Measurements from ENCODE around the gene PITPNC1. TPM values are rescaled to one million over a fixed set of nuclear protein-coding genes. Genes with fewer than 3 reads are reported as not detected.

The PITPNC1 gene
- total RNA-seq, 1 donor from 2014 or later = 13.0 TPM

DNA sequence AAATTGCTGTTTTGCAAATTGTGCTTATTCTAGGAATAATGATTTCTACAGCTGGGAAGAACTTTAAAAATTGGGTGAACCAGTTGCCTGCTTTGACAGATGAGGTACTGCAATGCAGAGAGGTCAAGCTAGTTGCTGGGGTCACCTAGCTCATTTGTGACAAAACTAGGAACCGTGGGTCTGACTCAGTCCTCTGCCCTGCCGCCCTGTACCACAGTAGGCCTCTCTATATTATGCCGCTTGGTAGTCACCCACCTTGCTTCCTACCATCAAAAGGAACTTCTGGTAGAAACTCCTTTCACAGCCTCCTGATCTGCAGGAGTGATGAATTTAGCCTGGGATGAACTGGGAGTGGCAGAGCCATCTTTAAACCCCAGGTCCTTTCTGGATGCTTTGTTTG lies 105.7 kb downstream of the PITPNC1 start:
- no peak for DNase-seq (ENCODE audit: low read depth)
- H3K27me3 ChIP-seq (ENCODE audit: control insufficient read depth, insufficient read depth, low read length) = no peaks in the 10 kb centered on the region
- H3K4me3 ChIP-seq (ENCODE audit: low read depth, low read length) = no peak overlapping the region
- H3K36me3 ChIP-seq (ENCODE audit: control insufficient read depth, insufficient read depth, low read length) = no peaks in the 10 kb centered on the region
- TF ChIP-seq, protein P1, sequence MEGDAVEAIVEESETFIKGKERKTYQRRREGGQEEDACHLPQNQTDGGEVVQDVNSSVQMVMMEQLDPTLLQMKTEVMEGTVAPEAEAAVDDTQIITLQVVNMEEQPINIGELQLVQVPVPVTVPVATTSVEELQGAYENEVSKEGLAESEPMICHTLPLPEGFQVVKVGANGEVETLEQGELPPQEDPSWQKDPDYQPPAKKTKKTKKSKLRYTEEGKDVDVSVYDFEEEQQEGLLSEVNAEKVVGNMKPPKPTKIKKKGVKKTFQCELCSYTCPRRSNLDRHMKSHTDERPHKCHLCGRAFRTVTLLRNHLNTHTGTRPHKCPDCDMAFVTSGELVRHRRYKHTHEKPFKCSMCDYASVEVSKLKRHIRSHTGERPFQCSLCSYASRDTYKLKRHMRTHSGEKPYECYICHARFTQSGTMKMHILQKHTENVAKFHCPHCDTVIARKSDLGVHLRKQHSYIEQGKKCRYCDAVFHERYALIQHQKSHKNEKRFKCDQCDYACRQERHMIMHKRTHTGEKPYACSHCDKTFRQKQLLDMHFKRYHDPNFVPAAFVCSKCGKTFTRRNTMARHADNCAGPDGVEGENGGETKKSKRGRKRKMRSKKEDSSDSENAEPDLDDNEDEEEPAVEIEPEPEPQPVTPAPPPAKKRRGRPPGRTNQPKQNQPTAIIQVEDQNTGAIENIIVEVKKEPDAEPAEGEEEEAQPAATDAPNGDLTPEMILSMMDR (IDR thresholded peaks at IDR 0.05; ENCODE audit: insufficient read depth, low read length, poor library complexity, severe bottlenecking) = no peak

DNA sequence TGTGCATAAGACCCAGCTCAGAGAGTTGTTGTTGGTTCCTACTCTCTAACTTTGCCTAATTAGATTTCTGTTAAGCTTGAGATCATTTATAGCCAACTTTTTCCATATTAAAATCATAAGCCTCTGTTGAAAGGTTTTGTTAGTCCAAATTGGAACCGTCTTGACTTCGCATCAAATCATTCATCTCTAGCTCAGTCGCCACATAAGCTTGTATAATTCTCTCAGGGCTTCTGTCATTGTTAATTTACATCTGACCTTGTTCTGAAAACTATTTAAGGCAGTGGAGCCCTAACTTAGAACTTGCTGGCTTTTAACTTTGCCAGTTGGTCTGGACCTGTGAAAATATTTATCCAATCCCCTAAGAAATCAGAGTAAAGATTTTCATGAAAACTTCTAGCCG lies 107.2 kb downstream of the PITPNC1 start:
- Histone ChIP-seq H3K36me3 (ENCODE audit: control insufficient read depth, insufficient read depth, low read length) (no peaks in the 10 kb centered on the region), H3K27me3 (ENCODE audit: control insufficient read depth, insufficient read depth, low read length) (no peaks in the 10 kb centered on the region), H3K4me3 (ENCODE audit: low read depth, low read length) (no peak overlapping the region)
- DNase-seq (ENCODE audit: low read depth) = no peak
- TF ChIP-seq, protein P1 (IDR thresholded peaks at IDR 0.05; ENCODE audit: insufficient read depth, low read length, poor library complexity, severe bottlenecking) = no peak

DNA sequence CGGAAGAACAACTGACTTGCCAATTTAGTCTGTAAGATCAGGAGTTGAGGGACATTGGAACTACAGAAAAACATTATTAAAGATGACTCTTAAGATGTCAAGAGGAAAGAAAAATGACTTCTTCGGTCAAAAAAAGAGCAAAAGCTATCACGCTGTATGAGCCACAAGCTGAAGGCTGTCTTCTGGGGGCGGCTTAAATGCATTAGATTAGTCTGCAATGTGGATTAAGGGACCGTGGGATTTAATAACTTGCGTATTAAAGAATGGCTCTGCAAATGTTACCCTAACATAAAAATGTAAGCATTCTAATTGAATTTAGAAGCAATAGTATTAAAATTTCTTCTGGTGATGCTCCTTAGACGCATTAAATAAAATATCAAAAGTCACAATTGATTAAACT lies 108.6 kb downstream of the PITPNC1 start:
- TF ChIP-seq, protein P1 (IDR thresholded peaks at IDR 0.05; ENCODE audit: insufficient read depth, low read length, poor library complexity, severe bottlenecking) = no peak
- Histone ChIP-seq H3K36me3 (ENCODE audit: control insufficient read depth, insufficient read depth, low read length) (no peaks in the 10 kb centered on the region), H3K4me3 (ENCODE audit: low read depth, low read length) (no peak overlapping the region), H3K27me3 (ENCODE audit: control insufficient read depth, insufficient read depth, low read length) (no peaks in the 10 kb centered on the region)
- no peak for DNase-seq (ENCODE audit: low read depth)

DNA sequence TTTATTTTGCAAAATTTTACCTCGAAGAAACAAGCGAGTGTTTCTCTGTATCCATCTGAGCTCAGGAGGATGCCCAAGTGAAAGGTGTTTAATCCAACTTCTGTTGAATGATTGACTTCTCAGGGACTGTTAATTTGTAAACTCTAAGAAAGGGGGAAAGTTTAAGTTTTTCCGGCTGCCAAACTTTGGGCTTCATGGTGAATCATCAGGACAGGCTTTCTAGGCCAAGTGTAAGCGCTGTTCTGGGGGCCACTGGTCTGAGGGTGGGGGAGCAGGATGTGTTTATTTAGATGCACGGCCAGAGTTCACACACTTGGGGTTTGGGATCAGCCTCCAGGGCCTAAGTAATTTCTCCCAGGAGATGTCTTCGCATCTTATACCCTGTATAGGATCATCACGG lies 110.4 kb downstream of the PITPNC1 start:
- TF ChIP-seq, protein P1 (IDR thresholded peaks at IDR 0.05; ENCODE audit: insufficient read depth, low read length, poor library complexity, severe bottlenecking) = no peak
- no peaks in the 10 kb centered on the region for H3K27me3 ChIP-seq (ENCODE audit: control insufficient read depth, insufficient read depth, low read length)
- DNase-seq (ENCODE audit: low read depth) = no peak
- no peak overlapping the region for H3K4me3 ChIP-seq (ENCODE audit: low read depth, low read length)
- no peaks in the 10 kb centered on the region for H3K36me3 ChIP-seq (ENCODE audit: control insufficient read depth, insufficient read depth, low read length)

DNA sequence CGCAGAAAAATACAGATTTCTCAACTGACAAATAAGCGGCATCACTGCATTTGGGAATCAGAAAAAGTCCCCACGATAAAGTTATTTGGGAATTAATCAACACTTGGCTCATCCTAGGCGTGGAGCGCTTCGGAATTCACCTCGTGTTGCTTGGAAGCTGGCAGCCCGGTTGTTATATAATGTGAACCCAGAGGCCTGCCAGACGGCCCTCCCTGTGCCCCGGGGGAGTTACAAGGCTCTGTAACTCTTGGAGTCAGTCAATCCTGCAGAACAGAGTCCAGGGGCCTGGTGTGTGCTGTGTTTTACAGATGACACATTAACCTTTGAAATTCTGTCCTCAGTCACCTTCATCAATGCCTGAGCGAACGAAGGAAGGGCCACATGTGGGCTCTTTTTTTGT lies 111.1 kb downstream of the PITPNC1 start:
- H3K36me3 ChIP-seq (ENCODE audit: control insufficient read depth, insufficient read depth, low read length) = no peaks in the 10 kb centered on the region
- H3K27me3 ChIP-seq (ENCODE audit: control insufficient read depth, insufficient read depth, low read length) = no peaks in the 10 kb centered on the region
- H3K4me3 ChIP-seq (ENCODE audit: low read depth, low read length) = no peak overlapping the region
- TF ChIP-seq, protein P1 (IDR thresholded peaks at IDR 0.05; ENCODE audit: insufficient read depth, low read length, poor library complexity, severe bottlenecking) = no peak
- DNase-seq (ENCODE audit: low read depth) = no peak

DNA sequence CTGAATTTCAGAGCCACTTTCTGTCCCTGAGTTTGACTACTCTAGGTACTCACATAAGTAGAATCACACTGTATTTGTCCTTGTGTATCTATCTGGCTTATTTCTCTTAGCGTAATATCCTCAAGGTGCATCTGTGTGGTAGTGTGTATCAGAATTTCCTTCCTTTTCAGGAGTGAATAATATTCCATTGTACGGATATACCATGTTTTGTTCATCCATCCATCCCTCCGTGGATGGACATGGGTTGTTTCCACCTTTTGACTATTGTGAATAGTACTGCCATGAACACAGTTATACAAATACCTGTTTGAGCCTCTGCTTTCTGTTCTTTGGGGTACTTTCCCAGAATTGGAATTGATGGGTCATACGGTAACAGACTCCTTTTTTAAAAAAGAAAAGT lies 111.7 kb downstream of the PITPNC1 start:
- DNase-seq (ENCODE audit: low read depth) = no peak
- TF ChIP-seq, protein P1 (IDR thresholded peaks at IDR 0.05; ENCODE audit: insufficient read depth, low read length, poor library complexity, severe bottlenecking) = no peak
- Histone ChIP-seq H3K27me3 (ENCODE audit: control insufficient read depth, insufficient read depth, low read length) (no peaks in the 10 kb centered on the region), H3K4me3 (ENCODE audit: low read depth, low read length) (no peak overlapping the region), H3K36me3 (ENCODE audit: control insufficient read depth, insufficient read depth, low read length) (no peaks in the 10 kb centered on the region)

Measured in kidney epithelial cell (primary cell).